GM19438 (cell line): ENCODE results near the gene PLA2G2D.

ENCODE experiments used
- ATAC-seq: cut with Tn5 transposase; IDR thresholded peaks from one replicate; pipeline ENCODE4 v1.9.1; 2021; ENCODE audit warnings: low read depth; ENCODE audit not compliant: unreplicated experiment

The PLA2G2D gene

GRCh38 chr1:20090641-20091040, 28.7 kb downstream of the PLA2G2D start:
- ATAC-seq, result no peak

- no peak for ATAC-seq
Observed at GRCh38 chr1:20090119-20090518, 29.2 kb downstream of the PLA2G2D start.

DNA sequence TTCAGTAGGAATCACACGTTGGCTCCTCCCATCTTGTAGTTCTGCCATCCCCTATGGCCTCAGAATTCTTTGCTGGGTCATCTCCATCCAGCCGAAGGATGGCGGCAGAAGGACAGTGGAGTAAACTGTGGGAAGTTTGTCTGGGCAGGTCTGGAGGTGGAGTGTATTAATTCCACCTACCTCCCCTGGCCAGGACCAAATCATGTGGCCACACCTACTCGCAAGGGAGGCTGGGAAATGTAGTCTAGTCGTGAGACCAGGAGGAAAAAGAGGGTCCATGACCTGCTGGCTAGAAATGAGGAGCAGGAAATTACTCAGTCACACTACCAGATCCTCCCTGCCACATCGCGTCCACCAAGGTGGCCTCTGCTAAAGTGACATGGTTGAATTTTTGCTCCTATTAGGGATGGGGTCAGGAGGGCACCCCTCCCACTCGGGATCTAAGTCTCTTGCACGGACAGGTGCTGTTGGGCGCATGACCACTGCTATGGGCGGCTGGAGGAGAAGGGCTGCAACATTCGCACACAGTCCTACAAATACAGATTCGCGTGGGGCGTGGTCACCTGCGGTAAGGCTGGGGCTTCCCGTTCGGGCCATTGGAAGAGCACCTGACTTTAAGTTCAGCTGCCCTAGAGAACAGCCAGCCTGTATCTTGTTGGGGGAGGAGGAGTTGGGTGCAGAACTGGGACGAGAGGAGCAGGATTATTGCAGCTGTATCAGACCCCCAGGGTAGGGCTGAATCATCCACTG, 29.8 kb downstream of the PLA2G2D start:
- ATAC-seq, result no peak

GRCh38 chr1:20087668-20088067, 31.7 kb downstream of the PLA2G2D start:
- ATAC-seq, result no peak

DNA sequence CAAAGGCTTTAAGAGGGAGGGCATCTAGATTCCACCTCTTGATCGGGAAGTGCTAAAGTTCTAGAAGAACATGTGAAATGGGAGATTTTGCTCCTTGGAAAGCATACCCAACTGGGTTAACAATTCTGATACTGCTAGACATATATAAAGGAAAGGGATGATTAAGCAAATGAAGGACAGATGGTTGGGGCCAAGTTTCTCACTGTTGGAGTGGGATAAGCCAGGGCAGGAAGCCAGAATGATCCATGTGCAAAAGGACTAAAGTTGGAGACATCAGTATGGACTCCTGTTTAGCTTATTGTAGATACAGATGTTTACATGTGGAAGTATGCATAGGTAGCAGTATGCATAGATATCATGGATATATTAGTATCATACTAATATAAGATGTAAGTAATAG, 32.5 kb downstream of the PLA2G2D start:
- no peak for ATAC-seq

DNA sequence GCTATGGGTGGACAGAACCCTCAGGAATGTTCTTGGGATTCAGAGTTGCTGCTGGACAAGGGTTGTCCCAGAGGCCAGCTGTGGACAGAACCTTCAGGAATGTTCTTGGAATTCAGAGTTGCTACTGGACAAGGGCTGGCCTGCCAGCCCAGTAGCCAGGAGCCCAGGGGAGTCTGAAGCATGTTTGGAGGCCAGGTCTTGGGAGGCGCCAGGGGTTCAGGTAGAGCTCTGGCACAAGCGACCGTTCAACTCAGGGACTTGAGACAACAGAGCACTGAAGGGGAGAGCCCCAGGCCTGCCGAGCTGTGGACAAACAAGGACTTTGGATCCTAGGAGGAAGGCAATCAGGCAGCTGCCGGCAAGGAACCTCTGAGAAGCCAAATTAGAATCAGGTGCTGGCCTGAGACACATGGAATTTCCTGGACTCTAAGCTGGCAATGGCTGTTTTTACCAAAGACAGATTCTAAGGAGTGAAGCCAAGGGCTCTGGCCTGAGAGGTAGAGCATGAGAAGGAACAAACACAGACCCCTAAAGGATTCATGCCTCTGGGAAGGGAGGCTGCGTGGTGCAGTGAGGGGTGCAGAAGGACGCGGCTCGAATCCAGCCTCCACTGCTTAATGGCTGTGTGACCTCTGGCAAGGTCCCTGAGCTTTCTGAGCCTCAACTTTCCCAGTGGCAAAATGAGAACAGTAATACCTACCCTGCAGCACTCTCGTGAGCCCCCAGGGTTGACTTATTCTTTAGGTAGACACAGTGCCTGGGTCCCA, 36.0 kb downstream of the PLA2G2D start:
- ATAC-seq, result no peak

- ATAC-seq, result no peak
Observed at GRCh38 chr1:20082772-20083171, 36.6 kb downstream of the PLA2G2D start.

DNA sequence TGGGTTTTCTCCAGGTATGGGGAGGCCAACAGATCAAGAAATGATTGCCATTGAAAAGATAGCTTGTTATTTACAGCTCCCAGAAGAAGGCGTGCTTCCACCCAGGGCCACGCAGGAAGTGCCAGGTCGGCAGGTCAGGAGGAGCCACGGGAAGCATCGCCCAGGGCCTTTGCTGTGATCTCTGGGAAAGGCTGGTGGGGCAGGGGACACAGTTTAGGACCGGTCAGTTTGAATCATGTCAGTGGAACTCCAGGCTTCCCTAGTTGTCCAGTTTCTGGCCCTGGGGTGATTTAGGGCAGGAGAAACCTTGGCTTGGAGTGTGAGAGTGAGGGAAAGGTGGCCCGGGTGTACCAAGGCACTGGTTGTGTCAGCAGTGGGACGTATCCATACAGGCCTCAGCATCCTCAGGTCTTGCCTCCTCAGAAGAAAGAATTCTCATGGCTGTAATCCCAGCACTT, 38.0 kb downstream of the PLA2G2D start:
- ATAC-seq, result no peak

GRCh38 chr1:20080441-20081352, 38.6 kb downstream of the PLA2G2D start:
- ATAC-seq, result no peak

DNA sequence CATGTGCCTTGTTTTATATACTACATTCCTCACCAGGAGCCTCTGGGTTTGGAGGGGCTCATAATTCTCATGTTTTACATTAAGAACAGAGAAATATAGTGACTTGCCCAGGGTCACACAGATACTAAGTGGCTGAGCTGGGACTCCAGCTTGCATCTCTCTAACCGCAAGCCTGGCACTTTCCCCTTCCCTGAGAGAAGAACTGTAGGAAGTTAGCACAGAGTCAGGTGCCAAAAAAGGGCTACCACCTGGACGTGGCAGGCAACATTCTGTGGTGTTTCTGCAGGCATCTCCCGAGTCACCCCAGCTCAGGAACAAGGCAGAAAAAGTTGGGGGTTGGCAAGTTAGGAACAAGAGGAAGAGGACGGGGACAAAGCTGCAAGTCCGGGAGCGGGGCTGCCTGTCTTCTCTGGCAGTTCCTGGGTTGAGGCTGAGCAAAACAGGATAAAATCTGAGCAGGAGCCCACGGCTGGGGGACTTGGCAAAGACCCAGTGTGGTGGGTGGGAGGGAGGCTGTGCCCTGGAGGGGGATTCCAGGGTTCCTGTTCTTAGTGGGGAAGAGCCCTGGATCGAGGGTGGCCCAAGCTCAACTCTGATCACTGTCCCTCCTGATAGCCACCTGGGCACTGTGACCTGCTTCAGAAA, 39.6 kb downstream of the PLA2G2D start:
- ATAC-seq, result no peak

DNA sequence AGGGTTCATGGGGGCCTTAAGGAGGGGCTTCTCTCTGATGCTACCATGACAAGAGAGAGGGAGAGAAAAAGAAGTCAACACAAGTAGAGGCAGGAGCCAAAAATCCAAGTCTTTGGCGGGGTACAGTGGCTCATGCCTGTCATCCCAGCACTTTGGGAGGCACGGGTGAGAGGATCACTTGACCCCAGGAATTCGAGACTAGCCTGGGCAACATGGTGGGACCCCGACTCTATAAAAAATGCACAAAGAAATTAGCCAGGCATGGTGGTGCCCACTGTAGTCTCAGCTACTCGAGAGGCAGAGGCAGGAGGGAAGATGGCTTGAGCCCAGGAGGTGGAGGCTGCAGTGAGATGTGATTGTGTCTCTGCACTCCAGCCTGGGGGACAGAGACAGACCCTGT, 40.6 kb downstream of the PLA2G2D start:
- no peak for ATAC-seq

DNA sequence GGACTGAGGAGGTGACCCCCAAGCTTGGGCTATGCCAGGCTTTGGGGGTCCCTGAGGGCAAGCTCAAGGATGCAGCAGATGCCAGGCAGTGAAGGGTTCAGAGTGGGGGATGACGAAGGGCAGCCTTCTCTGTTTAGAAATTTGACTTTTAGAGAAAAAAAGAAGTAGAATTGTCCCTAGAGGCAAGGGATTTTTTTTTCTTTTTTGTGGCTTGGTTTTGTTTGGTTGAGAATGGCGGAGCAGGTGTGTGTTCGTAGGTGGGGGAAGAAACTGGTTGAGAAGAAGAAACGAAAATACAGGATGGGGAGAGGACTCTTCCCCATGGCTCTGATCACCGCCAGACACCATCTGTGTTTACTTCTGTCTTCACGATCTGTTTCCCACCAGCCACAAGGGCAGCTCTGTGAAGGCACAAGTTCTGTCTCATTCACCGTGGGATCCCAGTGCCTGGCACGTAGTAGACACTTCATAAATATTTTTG, 41.1 kb downstream of the PLA2G2D start:
- ATAC-seq, result no peak

DNA sequence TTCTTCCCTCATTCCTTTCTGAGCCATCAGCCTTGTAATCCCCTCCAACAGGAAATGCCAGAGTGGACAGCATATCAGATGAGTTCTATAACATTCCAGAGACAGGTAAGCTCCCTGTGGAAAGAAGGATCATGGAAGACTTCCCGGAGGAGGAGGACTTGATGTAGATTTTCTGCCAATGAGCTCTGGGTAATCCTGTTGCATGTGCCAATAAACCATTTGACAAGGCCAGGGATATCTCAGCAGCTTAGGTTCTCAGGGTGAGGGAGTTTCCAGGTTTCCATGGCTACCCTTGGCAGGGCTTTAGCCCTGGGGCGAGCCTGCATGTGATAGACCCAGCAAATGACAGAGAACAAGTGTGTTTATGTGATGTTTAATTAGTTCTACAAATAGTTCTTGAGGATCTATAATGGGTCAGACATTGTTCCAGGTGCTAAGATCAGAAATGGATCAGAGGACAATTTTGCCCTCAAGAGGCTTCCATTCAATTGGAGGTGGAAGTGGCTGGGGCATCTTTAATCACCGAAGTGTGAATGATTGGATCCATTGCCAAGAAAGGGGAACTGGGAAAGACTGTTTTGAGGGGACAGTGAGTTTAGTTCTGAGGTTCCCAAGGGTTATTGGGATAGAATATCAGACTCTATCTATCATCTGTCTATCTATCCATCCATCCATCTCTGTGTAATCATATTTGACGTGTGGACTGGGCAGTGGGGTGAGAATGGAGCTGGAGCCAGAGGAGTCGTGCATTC, 42.5 kb downstream of the PLA2G2D start:
- no peak for ATAC-seq

GRCh38 chr1:20076223-20076622, 43.1 kb downstream of the PLA2G2D start:
- no peak for ATAC-seq

DNA sequence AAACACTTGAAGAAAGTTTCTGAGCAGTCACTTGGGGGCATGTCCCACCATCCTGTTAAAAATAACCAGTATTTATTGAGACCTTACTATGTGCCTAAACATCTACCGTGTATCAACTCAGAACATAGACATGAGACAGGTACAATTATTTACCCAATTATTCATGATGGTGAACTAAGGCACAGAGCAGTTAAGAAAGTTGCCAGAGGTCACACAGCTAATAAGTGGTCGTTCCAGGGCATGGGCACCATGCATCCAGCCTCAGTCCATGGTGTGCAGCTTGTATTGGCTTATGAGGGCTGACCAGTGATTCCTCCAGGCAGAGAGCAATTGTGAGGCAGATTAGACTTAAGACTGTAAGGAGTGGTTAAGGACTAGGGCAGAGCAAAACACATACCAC, 44.0 kb downstream of the PLA2G2D start:
- ATAC-seq, result no peak

DNA sequence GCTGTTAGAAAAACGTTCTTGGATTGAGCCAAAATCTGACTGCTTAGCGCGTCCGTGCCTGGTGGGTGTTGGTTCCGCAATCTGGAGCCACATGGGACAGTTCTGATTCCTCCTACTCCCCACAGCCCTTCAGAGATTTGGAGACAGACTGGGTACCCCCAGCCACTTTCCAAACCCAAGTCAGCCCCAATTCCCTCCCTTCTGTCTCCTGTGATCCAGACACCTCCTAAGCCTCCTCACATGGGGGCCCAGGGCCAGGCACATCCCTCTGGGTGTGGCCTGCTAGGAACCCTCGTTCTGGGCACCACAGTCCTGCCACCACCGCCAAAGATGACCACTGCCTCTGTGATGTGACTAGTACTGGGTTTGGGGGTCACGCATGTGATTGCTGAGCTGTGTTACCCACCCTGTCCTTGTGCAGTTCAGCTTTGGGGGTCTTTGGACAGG, 44.6 kb downstream of the PLA2G2D start:
- ATAC-seq, result no peak

DNA sequence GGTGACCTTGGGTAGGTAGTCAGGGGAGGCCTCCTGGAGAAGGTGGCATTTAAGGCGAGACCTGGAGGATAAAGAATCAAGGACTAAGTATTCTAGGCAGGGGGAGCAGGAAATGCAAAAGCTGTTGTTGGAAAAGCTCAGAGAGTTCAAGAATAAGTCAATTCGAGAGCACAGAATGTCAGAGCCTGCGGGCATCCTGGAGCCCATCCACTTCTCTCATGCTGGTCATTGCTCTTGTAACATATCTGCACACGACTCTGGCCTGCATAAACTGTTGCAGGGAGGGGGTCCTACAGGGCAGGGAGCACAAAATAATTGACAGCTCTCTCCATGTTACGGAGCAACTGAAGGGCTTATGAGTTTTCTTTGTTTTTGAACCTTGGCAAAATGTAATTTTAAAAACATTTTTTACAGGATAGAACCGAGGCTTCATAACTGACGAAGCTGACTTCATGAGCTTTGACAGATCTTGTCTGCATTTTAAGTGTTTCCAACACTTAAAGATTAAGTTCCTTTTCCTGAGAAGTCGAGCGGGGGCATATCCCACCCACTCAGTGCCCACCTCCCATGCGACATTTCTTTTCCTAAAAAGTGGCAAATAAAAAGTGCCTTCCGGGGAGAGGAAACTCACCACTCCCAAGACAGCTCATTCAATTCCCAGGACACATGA, 45.1 kb downstream of the PLA2G2D start:
- ATAC-seq, result no peak

- ATAC-seq, result no peak
Observed at GRCh38 chr1:20073256-20073655, 46.1 kb downstream of the PLA2G2D start.

GRCh38 chr1:20072771-20073170, 46.6 kb downstream of the PLA2G2D start:
- no peak for ATAC-seq
